AG04450 (cell line): ENCODE data around the gene IVD. TPM values are rescaled to one million over a fixed set of nuclear protein-coding genes. Genes with fewer than 3 reads are reported as not detected.

Source experiments
- CTCF ChIA-PET: fragments of 300-600, 350-600 bp; formaldehyde crosslinking; extraction: SDS; loops from one replicate; lab custom pipeline; 2022; ENCODE audit warnings: antibody characterized with exemption, inconsistent platforms; lab: Charles Lee
- POLR2A ChIA-PET: fragments of 350-600 bp; formaldehyde crosslinking; extraction: SDS; loops from one replicate; lab custom pipeline; 2021; ENCODE audit warnings: antibody characterized with exemption, inconsistent platforms; lab: Yijun Ruan, JAX
- DNase-seq: peaks from one replicate; pipeline ENCODE4 v3.0.0-alpha.2; 2011; ENCODE audit warnings: low read depth, low spot score
- H3K27ac ChIP-seq: one replicate; pipeline ENCODE4 v1.5.1; 2012; ENCODE audit warnings: low read depth, low read length, control low read depth
- H3K27me3 ChIP-seq: one replicate; pipeline ENCODE4 v1.6.0; 2012; ENCODE audit warnings: low read length; ENCODE audit not compliant: control insufficient read depth, insufficient read depth
- H3K4me3 ChIP-seq: 2 replicates; pipeline ENCODE4 v1.5.1; 2011; ENCODE audit warnings: mild to moderate bottlenecking, low read depth, low read length, control low read depth
- H3K9me3 ChIP-seq: 2 replicates; pipeline ENCODE4 v1.5.1; 2012; ENCODE audit warnings: low read length; ENCODE audit not compliant: control insufficient read depth, insufficient read depth
- polyA plus RNA-seq: library from polyadenylated mRNA; depleted of rRNA; stranded (reverse); fragments of >200 nt; gene quantifications from 2 replicates; pipeline ENCODE4 v1.2.3, GENCODE V29; 2011
- TF ChIP-seq, protein P1 (sequence below): IDR thresholded peaks from 2 replicates; pipeline ENCODE4 v1.5.1; 2011; ENCODE audit warnings: low read depth, low read length, control low read depth, inconsistent platforms

IVD gene
- polyA plus RNA-seq, 1 experiment = 49.3 TPM

DNA sequence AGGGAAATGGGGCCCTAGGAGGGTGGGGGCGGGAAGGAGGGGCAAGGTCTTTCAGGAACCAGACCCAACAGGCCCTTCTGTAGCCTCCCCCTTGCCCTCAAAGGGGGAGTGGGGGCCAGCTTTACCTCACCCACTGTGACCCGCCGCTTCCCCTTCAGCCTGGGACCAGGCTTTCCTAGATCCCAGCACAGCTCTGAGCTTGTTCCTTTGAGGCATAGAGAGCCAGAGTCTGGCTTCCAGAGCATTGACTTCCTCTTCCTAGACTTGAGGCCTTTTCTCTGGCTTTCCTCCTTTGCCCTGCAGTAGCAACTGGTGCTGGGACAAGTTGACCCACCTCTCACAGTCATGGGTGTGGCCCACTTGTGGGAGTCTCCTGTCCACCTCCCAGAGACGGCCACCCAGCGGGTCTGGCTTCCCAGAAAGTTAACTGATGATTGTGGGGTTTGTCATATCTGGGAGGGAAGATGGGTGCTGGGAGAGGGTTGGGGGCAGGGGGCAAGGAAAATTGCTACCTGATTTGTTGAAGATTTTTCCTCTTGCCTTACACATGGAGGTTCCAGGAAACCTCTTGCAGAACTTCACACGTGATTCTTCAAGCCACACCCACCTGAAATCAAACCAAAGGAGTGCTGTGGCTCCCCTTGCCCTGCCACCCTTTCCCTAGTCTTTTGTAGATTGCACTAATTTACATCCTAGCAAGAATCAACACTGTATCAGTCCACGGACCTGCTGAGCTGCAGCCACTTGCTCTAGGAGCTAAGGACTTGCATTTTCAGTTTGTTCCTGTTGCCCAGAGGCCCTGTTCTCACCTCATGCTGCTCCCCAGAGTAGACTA, 61.0 kb downstream of the IVD start:
- Histone ChIP-seq H3K4me3 (no peak overlapping the region), H3K9me3 (no peaks in the 10 kb centered on the region), H3K27me3 (no peaks in the 10 kb centered on the region), H3K27ac (no peak overlapping the region)
- POLR2A ChIA-PET = no interaction called here
- DNase-seq = no peak
- CTCF ChIA-PET = no interaction called here
- TF ChIP-seq, protein P1, sequence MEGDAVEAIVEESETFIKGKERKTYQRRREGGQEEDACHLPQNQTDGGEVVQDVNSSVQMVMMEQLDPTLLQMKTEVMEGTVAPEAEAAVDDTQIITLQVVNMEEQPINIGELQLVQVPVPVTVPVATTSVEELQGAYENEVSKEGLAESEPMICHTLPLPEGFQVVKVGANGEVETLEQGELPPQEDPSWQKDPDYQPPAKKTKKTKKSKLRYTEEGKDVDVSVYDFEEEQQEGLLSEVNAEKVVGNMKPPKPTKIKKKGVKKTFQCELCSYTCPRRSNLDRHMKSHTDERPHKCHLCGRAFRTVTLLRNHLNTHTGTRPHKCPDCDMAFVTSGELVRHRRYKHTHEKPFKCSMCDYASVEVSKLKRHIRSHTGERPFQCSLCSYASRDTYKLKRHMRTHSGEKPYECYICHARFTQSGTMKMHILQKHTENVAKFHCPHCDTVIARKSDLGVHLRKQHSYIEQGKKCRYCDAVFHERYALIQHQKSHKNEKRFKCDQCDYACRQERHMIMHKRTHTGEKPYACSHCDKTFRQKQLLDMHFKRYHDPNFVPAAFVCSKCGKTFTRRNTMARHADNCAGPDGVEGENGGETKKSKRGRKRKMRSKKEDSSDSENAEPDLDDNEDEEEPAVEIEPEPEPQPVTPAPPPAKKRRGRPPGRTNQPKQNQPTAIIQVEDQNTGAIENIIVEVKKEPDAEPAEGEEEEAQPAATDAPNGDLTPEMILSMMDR = no peak

DNA sequence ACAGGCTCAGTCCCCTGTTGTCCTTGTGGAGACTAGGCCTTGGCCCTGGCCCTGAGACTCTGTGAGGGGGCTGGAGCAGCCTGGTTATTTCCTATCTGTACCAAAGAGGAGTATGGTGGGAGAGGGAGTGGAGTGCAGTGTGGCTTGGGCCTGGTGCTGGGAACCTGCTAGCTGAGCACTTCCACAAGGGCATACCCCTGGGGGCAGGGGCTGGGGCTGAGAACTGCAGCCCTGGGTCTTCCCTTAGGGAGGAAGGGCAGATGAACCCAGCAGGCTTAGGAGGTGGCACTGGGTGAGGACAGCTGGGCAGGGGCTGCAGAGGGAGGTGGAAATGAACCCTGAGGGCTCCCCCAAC, 61.6 kb downstream of the IVD start:
- TF ChIP-seq, protein P1 = no peak

DNA sequence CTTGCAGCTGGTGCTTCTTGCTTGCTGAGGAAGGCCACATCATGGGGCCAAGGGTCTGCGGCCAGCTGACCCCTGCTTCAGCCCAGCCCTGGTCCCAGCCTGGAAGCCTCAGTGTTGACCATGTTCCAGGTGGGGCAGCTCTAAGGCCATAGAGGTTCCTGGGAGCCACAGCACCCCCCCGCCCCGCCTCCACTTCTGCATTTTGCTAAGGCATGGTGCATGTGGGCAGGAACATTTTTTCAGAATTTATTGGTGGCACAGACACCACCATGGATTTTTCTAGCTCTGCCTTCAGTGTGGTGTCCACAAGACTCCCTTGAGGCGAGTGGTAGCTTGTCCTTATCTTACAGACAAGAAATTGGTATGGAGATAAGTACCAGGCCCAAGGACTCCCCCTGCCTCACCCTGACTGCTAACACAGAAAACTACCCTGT, 63.3 kb downstream of the IVD start:
- no peak overlapping the region for H3K4me3 ChIP-seq
- ChIA-PET CTCF (no interaction called here), POLR2A (interaction anchor here (0.6 to 1.0 kb wide), 3 partner anchors 29 to 970 kb away, joined by 3 to 8 read pairs (median 4); partner anchors contain the start of gene BAHD1)
- H3K27me3 ChIP-seq = no peaks in the 10 kb centered on the region
- no peak for DNase-seq
- TF ChIP-seq, protein P1 = no peak
- H3K27ac ChIP-seq = no peak overlapping the region
- no peaks in the 10 kb centered on the region for H3K9me3 ChIP-seq

More for the DNA sequence above, 61.6 kb downstream of the IVD start:
- no peak for DNase-seq
- H3K9me3 ChIP-seq = no peaks in the 10 kb centered on the region
- CTCF ChIA-PET = no interaction called here
- POLR2A ChIA-PET = no interaction called here
- no peaks in the 10 kb centered on the region for H3K27me3 ChIP-seq
- no peak overlapping the region for H3K27ac ChIP-seq
- H3K4me3 ChIP-seq = no peak overlapping the region

DNA sequence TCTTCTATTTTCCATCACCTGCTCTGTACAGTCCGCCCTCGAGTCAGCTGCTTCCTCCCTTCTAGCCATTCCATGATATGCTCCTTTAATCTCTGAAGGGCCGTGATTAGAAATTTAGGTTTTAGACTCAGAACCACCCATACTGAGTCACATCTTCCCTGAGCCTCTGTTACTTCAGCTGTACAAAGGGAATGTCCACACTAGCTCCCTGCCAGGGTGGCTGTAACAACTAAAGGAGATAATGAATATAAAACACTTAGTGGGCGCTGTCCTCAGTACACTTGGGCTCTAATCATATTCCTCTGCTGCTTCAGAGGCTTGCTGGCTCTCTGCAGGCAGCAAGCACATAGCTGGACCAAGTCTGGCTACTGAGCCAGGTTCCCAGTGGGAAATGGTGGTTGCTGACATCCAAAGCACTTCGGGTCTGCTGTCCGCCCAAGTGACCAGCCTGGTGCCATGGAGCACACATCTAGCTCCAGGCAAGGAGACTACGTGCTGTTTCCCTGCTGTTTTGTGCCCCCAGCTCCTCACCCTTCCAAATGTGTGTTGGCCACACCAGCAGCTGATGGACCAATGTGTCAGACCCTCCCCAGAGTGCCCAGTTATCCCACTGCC, 64.3 kb downstream of the IVD start:
- DNase-seq = no peak
- Histone ChIP-seq H3K4me3 (no peak overlapping the region), H3K27me3 (no peaks in the 10 kb centered on the region), H3K9me3 (no peaks in the 10 kb centered on the region), H3K27ac (peak overlapping the region; percentile 52)
- TF ChIP-seq, protein P1 = no peak
- POLR2A ChIA-PET = interaction anchor here (1.0 kb wide), 1 partner anchor 30 kb away, joined by 4 read pairs; the partner anchor contains the start of gene BAHD1
- CTCF ChIA-PET = no interaction called here
